ACC112 (cell line): ENCODE measurements around the gene DDX3Y.

Experiments
- H2AFZ ChIP-seq: fragments of 200-600 bp; sonication (generic); one replicate; pipeline ENCODE4 v1.6.0; 2017; ENCODE audit warnings: antibody characterized with exemption, low read length; ENCODE audit not compliant: unreplicated experiment
- H3K27ac ChIP-seq: fragments of 200-600 bp; sonication (generic); 2 replicates; pipeline ENCODE4 v1.5.1; 2014; ENCODE audit warnings: low read depth, mild to moderate bottlenecking, antibody characterized with exemption, low read length, moderate library complexity
- H3K27me3 ChIP-seq: fragments of 200-600 bp; sonication (generic); 2 replicates; pipeline ENCODE4 v1.6.1; 2014; ENCODE audit warnings: mild to moderate bottlenecking, antibody characterized with exemption, low read length, moderate library complexity, mixed read lengths; ENCODE audit not compliant: insufficient read depth
- H3K36me3 ChIP-seq: fragments of 200-600 bp; sonication (generic); 2 replicates; pipeline ENCODE4 v1.6.1; 2016; ENCODE audit warnings: mild to moderate bottlenecking, antibody characterized with exemption, low read length, moderate library complexity, mixed read lengths; ENCODE audit not compliant: insufficient read depth
- H3K4me1 ChIP-seq: fragments of 200-600 bp; sonication (generic); one replicate; pipeline ENCODE4 v1.6.1; 2016; ENCODE audit warnings: low read length, mixed read lengths; ENCODE audit not compliant: insufficient read depth, unreplicated experiment, control insufficient read depth
- H3K4me3 ChIP-seq: fragments of 200-600 bp; sonication (generic); 2 replicates; pipeline ENCODE4 v1.5.1; 2014; ENCODE audit warnings: mild to moderate bottlenecking, low read depth, low read length
- H3K79me2 ChIP-seq: fragments of 200-600 bp; sonication (generic); one replicate; pipeline ENCODE4 v1.6.0; 2016; ENCODE audit warnings: low read length; ENCODE audit not compliant: control insufficient read depth, unreplicated experiment, insufficient read depth

Gene DDX3Y

GRCh38 chrY:12904618-12905516, at the start of gene DDX3Y:
DDX3Y (plus strand) TSS chrY:12904868; CDS start chrY:12904937, 69 bp downstream.
- no peaks in the 10 kb centered on the region for H3K4me1 ChIP-seq
- H3K4me3 ChIP-seq, result peak within 1 kb of the TSS; percentile 100
- H2AFZ ChIP-seq, result peak within 1 kb of the TSS; percentile 100
- H3K79me2 ChIP-seq, result peaks cover 52% of the 10 kb centered on the region
- peak within 1 kb of the TSS; percentile 99 for H3K27ac ChIP-seq
- H3K36me3 ChIP-seq, result no peaks in the 10 kb centered on the region; the same call in 1 of the 2 replicates
- H3K27me3 ChIP-seq, result no peaks in the 10 kb centered on the region

- Histone ChIP-seq H3K27ac (no peak overlapping the region), H2AFZ (no peak overlapping the region)
These were observed 48.8 kb upstream of the DDX3Y start for GRCh38 chrY:12855791-12856275.

GRCh38 chrY:12867960-12868359, 36.7 kb upstream of the DDX3Y start:
- no peak overlapping the region for H3K4me3 ChIP-seq
- H3K79me2 ChIP-seq, result no peaks in the 10 kb centered on the region
- H2AFZ ChIP-seq, result no peak overlapping the region
- H3K4me1 ChIP-seq, result no peaks in the 10 kb centered on the region
- H3K36me3 ChIP-seq, result no peaks in the 10 kb centered on the region
- H3K27ac ChIP-seq, result no peak overlapping the region
- H3K27me3 ChIP-seq, result no peaks in the 10 kb centered on the region

More at GRCh38 chrY:12855791-12856275, 48.8 kb upstream of the DDX3Y start:
- H3K27me3 ChIP-seq, result no peaks in the 10 kb centered on the region
- H3K4me1 ChIP-seq, result no peaks in the 10 kb centered on the region
- H3K4me3 ChIP-seq, result no peak overlapping the region
- no peaks in the 10 kb centered on the region for H3K79me2 ChIP-seq
- no peaks in the 10 kb centered on the region for H3K36me3 ChIP-seq

- Histone ChIP-seq H3K4me3 (no peak overlapping the region), H3K27ac (no peak overlapping the region), H2AFZ (no peak overlapping the region), H3K4me1 (no peaks in the 10 kb centered on the region), H3K79me2 (no peaks in the 10 kb centered on the region), H3K36me3 (no peaks in the 10 kb centered on the region), H3K27me3 (no peaks in the 10 kb centered on the region)
These were observed 7.7 kb upstream of the DDX3Y start for GRCh38 chrY:12896973-12897372.

- H3K4me1 ChIP-seq, result no peaks in the 10 kb centered on the region
- no peak overlapping the region for H2AFZ ChIP-seq
- no peak overlapping the region for H3K4me3 ChIP-seq
- no peaks in the 10 kb centered on the region for H3K79me2 ChIP-seq
- no peaks in the 10 kb centered on the region for H3K36me3 ChIP-seq
- no peak overlapping the region for H3K27ac ChIP-seq
- H3K27me3 ChIP-seq, result no peaks in the 10 kb centered on the region
These were observed 6.1 kb upstream of the DDX3Y start for GRCh38 chrY:12898604-12899003.

GRCh38 chrY:12905517-12905872, 827 bp downstream of the DDX3Y start:
- Histone ChIP-seq H3K4me1 (no peaks in the 10 kb centered on the region), H3K4me3 (peak overlapping the region; percentile 100), H3K27ac (peak overlapping the region; percentile 99), H3K27me3 (no peaks in the 10 kb centered on the region), H3K36me3 (peaks cover 6% of the 10 kb centered on the region; the same call in 1 of the 2 replicates), H2AFZ (no peak overlapping the region), H3K79me2 (peaks cover 58% of the 10 kb centered on the region)

- Histone ChIP-seq H2AFZ (no peak overlapping the region), H3K27me3 (no peaks in the 10 kb centered on the region), H3K36me3 (peaks cover 6% of the 10 kb centered on the region; the same call in 1 of the 2 replicates), H3K4me1 (no peaks in the 10 kb centered on the region), H3K27ac (peak overlapping the region; percentile 99), H3K79me2 (peaks cover 60% of the 10 kb centered on the region), H3K4me3 (peak overlapping the region; percentile 100)
These were observed 1.2 kb downstream of the DDX3Y start for GRCh38 chrY:12905895-12906294.

- peaks cover 46% of the 10 kb centered on the region for H3K79me2 ChIP-seq
- no peaks in the 10 kb centered on the region for H3K27me3 ChIP-seq
- no peak overlapping the region for H3K4me3 ChIP-seq
- H3K27ac ChIP-seq, result no peak overlapping the region
- no peaks in the 10 kb centered on the region for H3K4me1 ChIP-seq
- peaks cover 34% of the 10 kb centered on the region for H3K36me3 ChIP-seq
- H2AFZ ChIP-seq, result no peak overlapping the region
These were observed 8.9 kb downstream of the DDX3Y start for GRCh38 chrY:12913541-12913940.

- no peak overlapping the region for H3K27ac ChIP-seq
- no peak overlapping the region for H2AFZ ChIP-seq
- peaks cover 5% of the 10 kb centered on the region for H3K4me1 ChIP-seq
- H3K4me3 ChIP-seq, result no peak overlapping the region
- H3K36me3 ChIP-seq, result no peaks in the 10 kb centered on the region
- H3K79me2 ChIP-seq, result no peaks in the 10 kb centered on the region
- no peaks in the 10 kb centered on the region for H3K27me3 ChIP-seq
These were observed 23.4 kb downstream of the DDX3Y start for GRCh38 chrY:12928043-12928442.

GRCh38 chrY:12941725-12942687, 37.3 kb downstream of the DDX3Y start:
- Histone ChIP-seq H2AFZ (no peak overlapping the region), H3K27me3 (no peaks in the 10 kb centered on the region), H3K4me3 (no peak overlapping the region), H3K79me2 (no peaks in the 10 kb centered on the region), H3K4me1 (no peaks in the 10 kb centered on the region), H3K27ac (no peak overlapping the region), H3K36me3 (no peaks in the 10 kb centered on the region)
